H1 (cell line): ENCODE results near the gene CHST11. TPM values are rescaled to one million over a fixed set of nuclear protein-coding genes. Genes with fewer than 3 reads are reported as not detected.

Source experiments
- MAFK ChIP-seq: IDR thresholded peaks from 2 replicates; pipeline ENCODE4 v1.6.1; 2012; ENCODE audit warnings: low read depth, mild to moderate bottlenecking, improper control_type of control experiment, low read length
- NRF1 ChIP-seq: IDR thresholded peaks from 2 replicates; pipeline ENCODE4 v1.6.1; 2011; ENCODE audit warnings: mild to moderate bottlenecking, low read depth, low read length, improper control_type of control experiment
- RXRA ChIP-seq: IDR thresholded peaks from 2 replicates; pipeline ENCODE4 v1.6.1; 2011; ENCODE audit warnings: low read depth, mild to moderate bottlenecking, low read length, moderate library complexity; ENCODE audit not compliant: insufficient read depth
- SP2 ChIP-seq: IDR thresholded peaks from 2 replicates; pipeline ENCODE4 v1.6.1; 2012; ENCODE audit warnings: mild to moderate bottlenecking, low read length, inconsistent platforms
- TAF7 ChIP-seq: optimal IDR thresholded peaks from 2 replicates; pipeline ENCODE3; 2011; ENCODE audit warnings: low read depth, mild to moderate bottlenecking, inconsistent platforms, low read length, moderate library complexity, borderline replicate concordance
- TBP ChIP-seq: IDR thresholded peaks from 2 replicates; pipeline ENCODE4 v1.6.1; 2011; ENCODE audit warnings: low read depth, low read length, improper control_type of control experiment
- polyA plus RNA-seq, 7 experiments: library from polyadenylated mRNA; depleted of rRNA in 3 of 7; stranded (reverse) in 5 of 7; unstranded in 2 of 7; fragments of >200 nt in 5 of 7; fragments of 200-250 nt in 2 of 7; gene quantifications; 1 replicate in 5 of 7; 2 replicates in 1 of 7; 4 replicates in 1 of 7; pipeline versions ENCODE4 v1.2.1 to v1.2.3, GENCODE V29; 2011 to 2013; ENCODE audit warnings: missing spikeins in 2 of 7, mixed read lengths in 2 of 7
- total RNA-seq: library from RNA; stranded (reverse); fragmentation: NEBNext Ultra II Directional; extraction: Animal tissue kit (Norgen Biotek cat#: 25700); gene quantifications from 2 replicates; pipeline ENCODE4 v1.2.1, GENCODE V29; 2021

The CHST11 gene
- total and polyA plus RNA-seq, 2 of the 8 experiments (the other 6 are each of a cell fraction or from before 2014, with no cell fraction given), result 14.4 to 20.8 TPM

DNA sequence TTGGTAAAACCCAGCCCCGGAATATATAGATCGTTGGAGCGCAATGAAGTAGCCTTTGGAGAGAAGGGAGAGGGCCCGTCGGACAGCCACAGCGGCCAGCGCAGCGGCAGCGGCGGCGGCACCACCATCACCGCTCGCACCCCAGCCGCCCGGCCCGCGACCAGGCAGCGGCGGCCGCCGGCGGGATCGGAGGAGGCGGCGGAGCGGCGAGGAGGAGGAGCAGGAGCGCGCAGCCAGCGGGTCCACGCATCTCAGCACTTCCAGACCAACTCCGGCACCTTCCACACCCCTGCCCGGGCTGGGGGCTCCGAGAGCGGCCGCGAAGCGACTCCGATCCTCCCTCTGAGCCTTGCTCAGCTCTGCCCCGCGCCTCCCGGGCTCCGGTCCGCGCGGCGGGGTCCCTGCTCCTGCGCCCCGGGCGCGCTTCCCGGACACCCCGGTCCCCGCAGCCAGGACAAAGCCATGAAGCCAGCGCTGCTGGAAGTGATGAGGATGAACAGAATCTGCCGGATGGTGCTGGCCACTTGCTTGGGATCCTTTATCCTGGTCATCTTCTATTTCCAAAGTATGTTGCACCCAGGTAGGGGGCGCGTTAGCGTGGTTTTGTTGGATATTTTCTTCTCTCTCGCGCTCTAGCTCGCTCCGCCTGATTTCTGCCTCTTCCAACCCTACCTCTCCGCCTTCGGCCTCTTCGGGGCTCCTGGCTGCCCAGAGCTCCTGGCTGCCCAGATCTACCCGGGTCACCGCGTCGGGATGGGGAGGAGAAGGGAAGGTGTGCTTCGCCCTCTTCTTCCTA is 400 bp downstream of the CHST11 start (continued):
- no peak for TF ChIP-seq RXRA
- TF ChIP-seq TBP, result peak; percentile 90
- TF ChIP-seq SP2, result no peak
- TF ChIP-seq TAF7, result no peak
- TF ChIP-seq NRF1, result no peak
- no peak for TF ChIP-seq MAFK
